GM10248 (cell line): ENCODE data around the gene CASP8AP2.
"Not testable (repeated sequence)": the region's sequence is repeated elsewhere in the genome, so short reads cannot be mapped to it uniquely, and the experiment has no call there.

ENCODE experiments used
- CTCF ChIA-PET: fragments of 300-600 bp; sonication (Branson Sonifier 250); formaldehyde crosslinking; extraction: SDS; loops from one replicate; lab custom pipeline; 2021; ENCODE audit warnings: antibody characterized with exemption; lab: Yijun Ruan, JAX
- POLR2A ChIA-PET: fragments of 350-650 bp; sonication (Branson Sonifier 250); formaldehyde crosslinking; extraction: SDS; loops from one replicate; lab custom pipeline; 2020; ENCODE audit warnings: antibody characterized with exemption; lab: Yijun Ruan, JAX
- DNase-seq: peaks from one replicate; pipeline ENCODE4 v3.0.0; 2012; ENCODE audit errors: extremely low spot score
- CTCF ChIP-seq: IDR thresholded peaks from 2 replicates; pipeline ENCODE4 v1.5.1; 2012; ENCODE audit warnings: mild to moderate bottlenecking, low read depth; ENCODE audit errors: extremely low read depth, missing control alignments, control extremely low read depth

Gene CASP8AP2

GRCh38 chr6:89894169-89894568 lies 64.5 kb downstream of the CASP8AP2 start, which contains the start of gene GJA10:
GJA10 (plus strand) TSS chr6:89894469; CDS start chr6:89894469, 0 bp downstream.
- ChIA-PET POLR2A (no interaction called here), CTCF (no interaction called here)
- no peak for TF ChIP-seq CTCF
- DNase-seq: no peak

- ChIA-PET CTCF (interaction anchor here (1.0 kb wide), 1 partner anchor 10 kb away, joined by 3 read pairs; no protein-coding TSS in a partner anchor), POLR2A (no interaction called here)
- DNase-seq: no peak
- TF ChIP-seq CTCF: no peak
Measured at GRCh38 chr6:89895276-89895874, 65.7 kb downstream of the CASP8AP2 start.

GRCh38 chr6:89910001-89910901 lies 80.6 kb downstream of the CASP8AP2 start:
- POLR2A ChIA-PET: interaction anchor here (0.7 kb wide), 1 partner anchor 145 kb away, joined by 4 read pairs; no protein-coding TSS in a partner anchor
- DNase-seq, CTCF ChIA-PET: not testable (repeated sequence)

GRCh38 chr6:89910902-89911240 lies 81.2 kb downstream of the CASP8AP2 start:
- ChIA-PET CTCF (no interaction called here), POLR2A (interaction anchor here (0.7 kb wide), 1 partner anchor 144 kb away, joined by 4 read pairs; no protein-coding TSS in a partner anchor)
- DNase-seq: no peak
- TF ChIP-seq CTCF: no peak

GRCh38 chr6:89916136-89916920 lies 86.6 kb downstream of the CASP8AP2 start:
- POLR2A ChIA-PET: no interaction called here
- DNase-seq: no peak
- CTCF ChIA-PET: no interaction called here
- no peak for TF ChIP-seq CTCF

- no peak for TF ChIP-seq CTCF
- DNase-seq: no peak
- POLR2A ChIA-PET: no interaction called here
- CTCF ChIA-PET: no interaction called here
Measured at GRCh38 chr6:89917216-89917615, 87.5 kb downstream of the CASP8AP2 start.
